GM12872 (cell line): ENCODE results near the gene SETX.
A peak's percentile ranks its signal among the peaks of the same experiment; 100 is the strongest.

Experiments used
- CTCF ChIP-seq: IDR thresholded peaks from 3 replicates; pipeline ENCODE4 v1.5.1; 2011; ENCODE audit warnings: low read depth, mild to moderate bottlenecking, low read length, moderate library complexity; ENCODE audit not compliant: insufficient read depth

Gene SETX

GRCh38 chr9:132384376-132384775 lies 29.6 kb upstream of the SETX start:
- no peak for TF ChIP-seq CTCF

- peak; percentile 10; the same call in 1 of the 3 replicates for TF ChIP-seq CTCF
Measured at GRCh38 chr9:132383462-132383883, 28.7 kb upstream of the SETX start.

GRCh38 chr9:132381966-132382541 lies 27.3 kb upstream of the SETX start:
- TF ChIP-seq CTCF: no peak

- TF ChIP-seq CTCF: no peak
Measured at GRCh38 chr9:132372177-132373095, 17.6 kb upstream of the SETX start.

GRCh38 chr9:132370592-132370991 lies 15.8 kb upstream of the SETX start:
- no peak for TF ChIP-seq CTCF

GRCh38 chr9:132369421-132369820 lies 14.6 kb upstream of the SETX start:
- no peak for TF ChIP-seq CTCF

- TF ChIP-seq CTCF: no peak
Measured at GRCh38 chr9:132367613-132368313, 13.0 kb upstream of the SETX start.
